Smooth muscle cell (in vitro differentiated cells): ENCODE results near the gene RAB13. TPM values are rescaled to one million over a fixed set of nuclear protein-coding genes. Genes with fewer than 3 reads are reported as not detected.

ENCODE experiments used
- DNase-seq: peaks from one replicate; lab custom pipeline; 2025; ENCODE audit not compliant: unreplicated experiment; lab: John Stamatoyannopoulos, UW
- H2AFZ ChIP-seq: fragments of 200-600 bp; sonication (generic); 2 replicates; pipeline ENCODE4 v1.6.0; 2016; ENCODE audit warnings: antibody characterized with exemption, low read depth, mild to moderate bottlenecking
- H3F3A ChIP-seq: fragments of 200-600 bp; sonication (generic); 2 replicates; pipeline ENCODE4 v1.6.0; 2017; ENCODE audit warnings: antibody characterized with exemption, low read depth
- H3K27ac ChIP-seq: fragments of 200-600 bp; sonication (generic); 2 replicates; pipeline ENCODE4 v1.5.1; 2016; ENCODE audit warnings: low read depth, mild to moderate bottlenecking
- H3K27me3 ChIP-seq: fragments of 200-600 bp; sonication (generic); 2 replicates; pipeline ENCODE4 v1.6.1; 2016; ENCODE audit warnings: low read depth, mild to moderate bottlenecking
- H3K36me3 ChIP-seq: fragments of 200-600 bp; sonication (generic); 2 replicates; pipeline ENCODE4 v1.5.1; 2016; ENCODE audit warnings: low read depth
- H3K4me1 ChIP-seq: fragments of 200-600 bp; sonication (generic); 2 replicates; pipeline ENCODE4 v1.5.1; 2016; ENCODE audit warnings: low read depth
- H3K4me2 ChIP-seq: fragments of 200-600 bp; sonication (generic); 2 replicates; pipeline ENCODE4 v1.6.0; 2016; ENCODE audit warnings: mild to moderate bottlenecking
- H3K4me3 ChIP-seq: fragments of 200-600 bp; sonication (generic); 2 replicates; pipeline ENCODE4 v1.5.1; 2016; ENCODE audit warnings: mild to moderate bottlenecking
- H3K79me2 ChIP-seq: fragments of 200-600 bp; sonication (generic); 2 replicates; pipeline ENCODE4 v1.6.0; 2016; ENCODE audit warnings: low read depth, mild to moderate bottlenecking
- H3K9ac ChIP-seq: fragments of 200-600 bp; sonication (generic); 2 replicates; pipeline ENCODE4 v1.6.0; 2016; ENCODE audit warnings: low read depth
- H3K9me3 ChIP-seq: fragments of 200-600 bp; sonication (generic); replicated peaks from 2 replicates; pipeline ENCODE4 v1.5.1; 2016; ENCODE audit warnings: low read depth
- H4K20me1 ChIP-seq: fragments of 200-600 bp; sonication (generic); 2 replicates; pipeline ENCODE4 v1.6.0; 2016; ENCODE audit warnings: low read depth
- CTCF ChIP-seq: fragments of 200-600 bp; sonication (generic); IDR thresholded peaks from 2 replicates; pipeline ENCODE4 v1.5.1; 2017; ENCODE audit warnings: borderline replicate concordance, mild to moderate bottlenecking, antibody characterized with exemption; ENCODE audit not compliant: insufficient read depth, poor library complexity, severe bottlenecking
- WGBS: methylation state at CpG from one replicate; pipeline ENCODE4 v1.1.7; 2016; ENCODE audit warnings: low lambda C conversion rate; 5-methylcytosine and 5-hydroxymethylcytosine counted together
- polyA plus RNA-seq: library from polyadenylated mRNA; unstranded; fragments of >200 nt; fragmentation: Nextera tagmentation; extraction: Ambion mirVana; gene quantifications from 2 replicates; pipeline ENCODE4 v1.2.1, GENCODE V29; 2016
- total RNA-seq: library from RNA; depleted of rRNA; stranded (reverse); fragments of >200 nt; gene quantifications from 2 replicates; pipeline ENCODE4 v1.2.3, GENCODE V29; 2014

RAB13 gene
- total and polyA plus RNA-seq, 2 experiments from 2014 or later, result 48.3 to 131 TPM

GRCh38 chr1:153973525-153973924 lies 12.6 kb downstream of the RAB13 start:
- Histone ChIP-seq H3K27me3 (no peaks in the 10 kb centered on the region), H3K4me1 (peaks cover 8% of the 10 kb centered on the region), H3K36me3 (no peaks in the 10 kb centered on the region), H3K9ac (no peak overlapping the region), H3K79me2 (peaks cover 18% of the 10 kb centered on the region), H4K20me1 (peaks cover 10% of the 10 kb centered on the region), H3K4me2 (no peak overlapping the region), H3K4me3 (no peak overlapping the region), H3K27ac (no peak overlapping the region), H3K9me3 (no peaks in the 10 kb centered on the region), H3F3A (peaks cover 14% of the 10 kb centered on the region), H2AFZ (no peak overlapping the region)
- DNase-seq, result no peak
- no peak for TF ChIP-seq CTCF
- WGBS, result 96% methylated on average over 7 of the region's 7 CpGs

GRCh38 chr1:153973071-153973470 lies 13.1 kb downstream of the RAB13 start:
- Histone ChIP-seq H3K4me2 (no peak overlapping the region), H3K4me1 (peaks cover 9% of the 10 kb centered on the region), H3K79me2 (peaks cover 18% of the 10 kb centered on the region), H3K27ac (no peak overlapping the region), H2AFZ (no peak overlapping the region), H3K9me3 (no peaks in the 10 kb centered on the region), H3K4me3 (no peak overlapping the region), H3K27me3 (no peaks in the 10 kb centered on the region), H3K9ac (no peak overlapping the region), H4K20me1 (peaks cover 10% of the 10 kb centered on the region), H3K36me3 (no peaks in the 10 kb centered on the region), H3F3A (peaks cover 9% of the 10 kb centered on the region)
- no peak for TF ChIP-seq CTCF
- DNase-seq, result no peak
- 92% methylated on average over 3 of the region's 3 CpGs for WGBS

- TF ChIP-seq CTCF, result no peak
- 94% methylated on average over 2 of the region's 2 CpGs for WGBS
- no peak for DNase-seq
- Histone ChIP-seq H3K4me2 (no peak overlapping the region), H3F3A (peaks cover 8% of the 10 kb centered on the region), H3K4me1 (peaks cover 4% of the 10 kb centered on the region), H3K27ac (no peak overlapping the region), H3K9me3 (no peaks in the 10 kb centered on the region), H3K36me3 (no peaks in the 10 kb centered on the region), H4K20me1 (no peaks in the 10 kb centered on the region), H3K27me3 (no peaks in the 10 kb centered on the region), H3K79me2 (peaks cover 4% of the 10 kb centered on the region), H3K9ac (no peak overlapping the region), H3K4me3 (no peak overlapping the region), H2AFZ (no peak overlapping the region)
Measured at GRCh38 chr1:153970346-153970745, 15.8 kb downstream of the RAB13 start.

- no peak overlapping the region for H2AFZ ChIP-seq
- H3K4me2 ChIP-seq, result peak overlapping the region; percentile 87
Measured at GRCh38 chr1:153968972-153969371, 17.2 kb downstream of the RAB13 start.

More at GRCh38 chr1:153968972-153969371, 17.2 kb downstream of the RAB13 start:
- H3K4me1 ChIP-seq, result peaks cover 14% of the 10 kb centered on the region
- 95% methylated on average over 2 of the region's 2 CpGs for WGBS
- no peaks in the 10 kb centered on the region for H3K9me3 ChIP-seq
- no peak for DNase-seq
- H3K27me3 ChIP-seq, result no peaks in the 10 kb centered on the region
- H4K20me1 ChIP-seq, result no peaks in the 10 kb centered on the region
- peak overlapping the region; percentile 63 for H3K4me3 ChIP-seq
- no peak overlapping the region for H3K27ac ChIP-seq
- no peak for TF ChIP-seq CTCF
- H3F3A ChIP-seq, result peaks cover 8% of the 10 kb centered on the region
- H3K9ac ChIP-seq, result no peak overlapping the region
- H3K79me2 ChIP-seq, result peaks cover 13% of the 10 kb centered on the region
- no peaks in the 10 kb centered on the region for H3K36me3 ChIP-seq
